Loucy (cell line): Measurements from ENCODE around the gene GKN2.

Experiments
- H2AFZ ChIP-seq: fragments of 200-600 bp; sonication (generic); 2 replicates; pipeline ENCODE4 v1.6.0; 2016; ENCODE audit warnings: antibody characterized with exemption, mild to moderate bottlenecking, low read length, moderate library complexity
- H3F3A ChIP-seq: fragments of 200-600 bp; 2 replicates; pipeline ENCODE4 v1.6.0; 2016; ENCODE audit warnings: antibody characterized with exemption, low read depth, mild to moderate bottlenecking
- H3K27me3 ChIP-seq: fragments of 200-600 bp; sonication (generic); 2 replicates; pipeline ENCODE4 v1.6.1; 2014; ENCODE audit warnings: low read length, mild to moderate bottlenecking; ENCODE audit not compliant: insufficient read depth, poor library complexity, severe bottlenecking
- H3K36me3 ChIP-seq: fragments of 200-600 bp; sonication (generic); 2 replicates; pipeline ENCODE4 v1.6.1; 2016; ENCODE audit warnings: low read length; ENCODE audit not compliant: insufficient read depth
- H3K4me1 ChIP-seq: fragments of 200-600 bp; sonication (generic); 2 replicates; pipeline ENCODE4 v1.5.1; 2014; ENCODE audit warnings: low read length, mild to moderate bottlenecking; ENCODE audit not compliant: insufficient read depth, poor library complexity, severe bottlenecking
- H3K4me2 ChIP-seq: fragments of 200-600 bp; sonication (generic); 2 replicates; pipeline ENCODE4 v1.6.0; 2014; ENCODE audit warnings: antibody characterized with exemption, low read length, low read depth, mild to moderate bottlenecking; ENCODE audit not compliant: poor library complexity, severe bottlenecking
- H3K4me3 ChIP-seq: fragments of 200-600 bp; sonication (generic); 2 replicates; pipeline ENCODE4 v1.5.1; 2014; ENCODE audit warnings: low read length, mild to moderate bottlenecking, mixed read lengths; ENCODE audit not compliant: poor library complexity, severe bottlenecking
- H3K79me2 ChIP-seq: fragments of 200-600 bp; sonication (generic); 2 replicates; pipeline ENCODE4 v1.6.1; 2014; ENCODE audit warnings: low read length; ENCODE audit not compliant: insufficient read depth
- H3K9ac ChIP-seq: fragments of 200-600 bp; sonication (generic); 2 replicates; pipeline ENCODE4 v1.6.0; 2014; ENCODE audit warnings: mild to moderate bottlenecking, low read depth, low read length, moderate library complexity; ENCODE audit not compliant: poor library complexity, severe bottlenecking
- H3K9me2 ChIP-seq: fragments of 200-600 bp; sonication (generic); replicated peaks from 2 replicates; pipeline ENCODE4 v1.6.1; 2016; ENCODE audit warnings: low read depth, low read length, mixed read lengths
- H3K9me3 ChIP-seq: fragments of 200-600 bp; sonication (generic); 2 replicates; pipeline ENCODE4 v1.6.1; 2014; ENCODE audit warnings: mild to moderate bottlenecking, antibody characterized with exemption, low read length, low read depth; ENCODE audit not compliant: insufficient read depth
- H4K20me1 ChIP-seq: fragments of 200-600 bp; sonication (generic); 2 replicates; pipeline ENCODE4 v1.6.0; 2014; ENCODE audit warnings: antibody characterized with exemption, low read length, mild to moderate bottlenecking; ENCODE audit not compliant: insufficient read depth, poor library complexity, severe bottlenecking
- EZH2phosphoT487 ChIP-seq: fragments of 200-600 bp; IDR thresholded peaks from 2 replicates; pipeline ENCODE4 v1.6.1; 2018; ENCODE audit warnings: antibody characterized with exemption, mild to moderate bottlenecking, moderate library complexity, borderline replicate concordance
- TF ChIP-seq, protein P1 (sequence below): fragments of 200-600 bp; sonication (generic); conservative IDR thresholded peaks from 2 replicates; pipeline ENCODE4 v1.5.1; 2014; ENCODE audit warnings: mild to moderate bottlenecking, antibody characterized with exemption, low read length

The GKN2 gene

DNA sequence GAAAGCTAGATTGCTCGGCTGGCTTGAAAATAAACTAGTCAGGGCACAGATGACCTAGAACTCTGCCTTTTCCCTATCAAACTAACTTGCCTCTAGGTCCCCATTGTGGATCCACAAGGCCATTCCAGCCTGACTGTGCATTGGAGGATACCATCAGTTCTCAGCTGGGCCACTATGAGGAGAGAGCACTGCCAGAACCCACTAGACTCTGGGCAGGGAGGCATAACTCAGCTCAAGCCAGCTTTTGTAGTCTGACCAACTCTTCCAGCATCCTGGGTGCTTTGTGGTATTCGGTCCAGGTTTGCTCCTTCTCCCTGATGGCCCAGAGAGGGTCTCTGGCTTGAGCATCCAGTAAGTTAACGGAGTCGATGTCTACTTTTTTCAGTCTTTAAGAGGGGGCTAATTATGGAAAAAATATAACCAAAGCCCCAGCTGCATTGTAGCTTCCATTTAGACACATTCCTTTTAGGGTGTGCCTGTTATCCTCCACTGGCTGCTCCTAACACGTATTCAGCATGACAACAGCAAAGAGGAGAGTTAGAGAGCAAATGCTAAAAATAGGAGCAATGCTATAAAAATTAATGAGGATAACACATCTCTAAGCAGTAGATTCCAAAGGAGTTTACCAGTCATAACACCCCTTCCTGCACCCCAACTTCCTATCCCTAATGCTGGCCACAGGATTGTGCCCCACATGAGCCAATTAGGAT lies 15.2 kb downstream of the GKN2 start:
- no peaks in the 10 kb centered on the region for H3K79me2 ChIP-seq
- no peaks in the 10 kb centered on the region for H3K9me2 ChIP-seq
- H3K27me3 ChIP-seq: no peaks in the 10 kb centered on the region
- no peak overlapping the region for H3K9ac ChIP-seq
- H3K4me1 ChIP-seq: no peaks in the 10 kb centered on the region
- no peaks in the 10 kb centered on the region for H3F3A ChIP-seq
- H3K4me3 ChIP-seq: no peak overlapping the region
- H4K20me1 ChIP-seq: no peaks in the 10 kb centered on the region
- TF ChIP-seq, protein P1, sequence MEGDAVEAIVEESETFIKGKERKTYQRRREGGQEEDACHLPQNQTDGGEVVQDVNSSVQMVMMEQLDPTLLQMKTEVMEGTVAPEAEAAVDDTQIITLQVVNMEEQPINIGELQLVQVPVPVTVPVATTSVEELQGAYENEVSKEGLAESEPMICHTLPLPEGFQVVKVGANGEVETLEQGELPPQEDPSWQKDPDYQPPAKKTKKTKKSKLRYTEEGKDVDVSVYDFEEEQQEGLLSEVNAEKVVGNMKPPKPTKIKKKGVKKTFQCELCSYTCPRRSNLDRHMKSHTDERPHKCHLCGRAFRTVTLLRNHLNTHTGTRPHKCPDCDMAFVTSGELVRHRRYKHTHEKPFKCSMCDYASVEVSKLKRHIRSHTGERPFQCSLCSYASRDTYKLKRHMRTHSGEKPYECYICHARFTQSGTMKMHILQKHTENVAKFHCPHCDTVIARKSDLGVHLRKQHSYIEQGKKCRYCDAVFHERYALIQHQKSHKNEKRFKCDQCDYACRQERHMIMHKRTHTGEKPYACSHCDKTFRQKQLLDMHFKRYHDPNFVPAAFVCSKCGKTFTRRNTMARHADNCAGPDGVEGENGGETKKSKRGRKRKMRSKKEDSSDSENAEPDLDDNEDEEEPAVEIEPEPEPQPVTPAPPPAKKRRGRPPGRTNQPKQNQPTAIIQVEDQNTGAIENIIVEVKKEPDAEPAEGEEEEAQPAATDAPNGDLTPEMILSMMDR: no peak
- no peak for TF ChIP-seq EZH2phosphoT487
- no peak overlapping the region for H2AFZ ChIP-seq
- H3K9me3 ChIP-seq: no peaks in the 10 kb centered on the region
- H3K4me2 ChIP-seq: no peak overlapping the region
- H3K36me3 ChIP-seq: no peaks in the 10 kb centered on the region

DNA sequence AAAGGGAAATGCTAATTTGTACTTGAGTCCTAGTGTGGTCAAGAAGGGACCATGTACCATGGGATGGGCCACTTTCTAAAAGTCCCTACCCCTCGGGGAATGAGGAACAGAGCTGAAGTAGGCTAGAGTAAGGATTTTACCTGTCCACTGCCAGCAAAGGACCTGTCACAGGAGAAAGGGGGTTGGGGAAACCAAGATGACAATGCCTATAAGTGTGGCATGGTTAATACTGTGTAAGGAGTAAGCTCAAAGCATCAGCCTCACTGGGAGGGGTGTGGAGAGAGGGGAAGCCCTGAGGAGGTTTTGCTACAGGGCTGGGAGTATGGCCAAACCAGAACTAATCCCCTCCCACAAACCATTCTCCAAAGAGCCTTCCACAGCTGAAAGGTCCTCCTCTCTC lies 15.8 kb downstream of the GKN2 start:
- Histone ChIP-seq H3K4me2 (no peak overlapping the region), H3K27me3 (no peaks in the 10 kb centered on the region), H3K4me1 (no peaks in the 10 kb centered on the region), H4K20me1 (no peaks in the 10 kb centered on the region), H3F3A (no peaks in the 10 kb centered on the region), H3K79me2 (no peaks in the 10 kb centered on the region), H3K9me2 (no peaks in the 10 kb centered on the region), H3K36me3 (no peaks in the 10 kb centered on the region), H3K9me3 (no peaks in the 10 kb centered on the region), H2AFZ (no peak overlapping the region), H3K9ac (no peak overlapping the region), H3K4me3 (no peak overlapping the region)
- TF ChIP-seq, protein P1: no peak
- TF ChIP-seq EZH2phosphoT487: no peak

DNA sequence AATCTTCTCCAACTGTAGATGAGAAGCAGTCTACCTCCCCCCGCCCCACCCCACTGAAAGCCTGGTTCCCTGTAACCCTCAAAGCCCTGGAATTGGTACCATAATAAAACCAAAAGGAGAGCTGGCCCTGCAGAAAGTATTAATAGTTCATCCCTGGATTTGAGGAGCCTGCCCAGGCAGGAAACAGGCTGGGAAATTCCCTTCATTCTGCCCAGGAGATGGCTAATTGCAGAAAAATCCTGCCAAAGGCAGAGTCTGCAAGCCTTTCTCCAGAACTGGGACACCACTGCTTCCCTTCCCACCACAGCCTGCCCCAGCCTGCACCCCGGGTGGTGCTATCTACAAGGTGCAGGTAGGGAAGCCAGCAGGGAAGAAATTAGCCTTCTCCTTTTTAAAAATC lies 16.3 kb downstream of the GKN2 start:
- H3K79me2 ChIP-seq: no peaks in the 10 kb centered on the region
- TF ChIP-seq EZH2phosphoT487: no peak
- TF ChIP-seq, protein P1: no peak
- H3K9ac ChIP-seq: no peak overlapping the region
- H3K4me2 ChIP-seq: no peak overlapping the region
- H3K9me2 ChIP-seq: no peaks in the 10 kb centered on the region
- H3K36me3 ChIP-seq: no peaks in the 10 kb centered on the region
- no peaks in the 10 kb centered on the region for H3F3A ChIP-seq
- H2AFZ ChIP-seq: no peak overlapping the region
- no peaks in the 10 kb centered on the region for H3K9me3 ChIP-seq
- no peak overlapping the region for H3K4me3 ChIP-seq
- no peaks in the 10 kb centered on the region for H3K27me3 ChIP-seq
- H3K4me1 ChIP-seq: no peaks in the 10 kb centered on the region
- no peaks in the 10 kb centered on the region for H4K20me1 ChIP-seq
